ENCODE data around the gene ISL2. TPM values are rescaled to one million over a fixed set of nuclear protein-coding genes. Genes with fewer than 3 reads are reported as not detected.

Gene ISL2
- total RNA-seq, 1 donor from 2014 or later, result not detected

DNA sequence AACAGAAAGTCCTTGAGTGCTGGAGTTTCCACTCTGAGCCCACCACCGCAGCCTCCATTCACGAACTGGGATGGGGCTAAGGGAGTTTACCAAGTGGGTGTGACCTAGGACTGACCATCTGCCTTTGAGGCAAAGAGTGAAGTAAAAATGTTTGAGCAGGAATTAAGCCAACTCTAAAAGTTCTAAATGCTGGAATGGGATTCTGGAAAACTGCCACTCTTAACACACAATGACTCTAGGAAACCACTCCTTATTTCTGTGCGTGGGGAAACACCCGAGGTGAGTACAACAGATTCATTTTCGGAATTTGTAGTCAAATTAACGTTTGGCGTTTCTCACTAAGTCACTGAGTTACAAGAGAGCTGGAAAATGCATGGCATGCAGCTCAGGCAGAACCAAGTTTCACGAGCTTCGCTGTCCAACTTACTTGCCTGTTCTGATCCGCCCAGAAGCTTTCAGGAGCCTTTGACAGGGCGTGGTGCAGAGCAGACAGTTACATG is 31.6 kb downstream of the ISL2 start:
- ATAC-seq (peak; percentile 75), DNase-seq (ENCODE audit: low spot score) (no peak)

GRCh38 chr15:76376029-76376428 is 39.5 kb downstream of the ISL2 start:
- DNase-seq (ENCODE audit: low spot score), result no peak
- no peak for ATAC-seq

GRCh38 chr15:76376816-76377215 is 40.2 kb downstream of the ISL2 start:
- ATAC-seq, result no peak
- no peak for DNase-seq (ENCODE audit: low spot score)

DNA sequence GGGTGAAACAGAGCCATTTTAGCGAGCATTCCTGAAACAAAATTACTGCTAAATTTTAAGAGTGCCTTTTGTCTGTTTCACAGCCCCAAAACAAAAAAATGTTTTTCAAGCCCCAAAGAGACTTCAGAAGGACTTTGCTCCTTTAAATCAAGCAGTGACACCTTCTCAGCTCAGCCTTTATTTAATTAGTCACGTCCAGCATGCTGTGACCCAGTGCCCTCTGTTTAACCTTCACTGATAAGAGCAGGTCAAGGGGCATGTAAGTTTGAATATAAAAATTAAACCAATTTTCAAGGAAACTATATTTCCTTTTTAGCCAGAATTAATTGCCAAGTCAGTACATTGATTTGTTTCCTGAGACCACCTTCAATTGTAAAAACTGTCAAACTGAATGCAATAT is 40.6 kb downstream of the ISL2 start:
- ATAC-seq (peak; percentile 88), DNase-seq (ENCODE audit: low spot score) (no peak)

GRCh38 chr15:76377751-76378150 is 41.2 kb downstream of the ISL2 start:
- DNase-seq (ENCODE audit: low spot score), result no peak
- ATAC-seq, result no peak

DNA sequence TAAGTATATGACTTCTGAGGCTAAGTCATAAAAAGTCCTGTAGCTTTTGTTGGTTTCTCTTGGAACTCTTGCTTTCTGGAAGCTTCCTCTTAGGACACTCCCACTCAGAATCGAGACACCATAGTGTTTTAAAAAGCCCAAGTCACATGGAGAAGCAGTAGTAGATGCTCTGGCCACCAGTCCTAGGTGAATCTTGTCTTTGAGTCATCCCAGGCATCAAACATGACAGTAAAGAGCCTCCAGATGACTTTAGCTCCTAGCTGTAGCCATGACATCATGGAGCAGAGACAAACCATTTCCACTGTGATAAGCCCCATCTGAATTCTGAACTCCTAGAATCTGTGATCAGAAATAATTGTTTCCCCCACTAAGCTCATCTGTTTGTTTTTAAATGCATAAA is 42.1 kb downstream of the ISL2 start:
- no peak for ATAC-seq
- no peak for DNase-seq (ENCODE audit: low spot score)

- DNase-seq (ENCODE audit: low spot score), result no peak
- ATAC-seq, result no peak
Measured at GRCh38 chr15:76380249-76380648, 43.7 kb downstream of the ISL2 start.

- no peak for DNase-seq (ENCODE audit: low spot score)
- no peak for ATAC-seq
Measured at GRCh38 chr15:76381366-76381765, 44.8 kb downstream of the ISL2 start.

- no peak for DNase-seq (ENCODE audit: low spot score)
- ATAC-seq, result no peak
Measured at GRCh38 chr15:76382987-76383728, 46.6 kb downstream of the ISL2 start.

DNA sequence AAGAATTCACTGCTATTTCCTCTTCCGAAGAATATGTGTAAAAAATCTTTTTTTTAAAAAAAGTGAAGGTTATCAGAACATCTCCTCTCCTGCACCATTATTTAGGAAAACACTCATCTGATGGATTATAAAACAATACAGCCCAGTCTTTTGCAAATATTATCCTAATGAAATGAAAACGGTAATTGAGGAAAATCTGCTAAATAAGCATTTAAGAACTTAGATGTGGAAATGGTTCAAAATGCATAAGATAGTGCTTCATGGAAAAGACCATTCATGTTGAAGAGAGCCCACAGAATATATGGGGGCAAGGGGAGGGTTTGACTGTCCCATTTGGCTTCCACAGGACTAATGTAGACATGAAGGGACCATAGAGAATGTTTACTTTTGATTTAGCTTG is 47.8 kb downstream of the ISL2 start:
- DNase-seq (ENCODE audit: low spot score) (no peak), ATAC-seq (no peak)

DNA sequence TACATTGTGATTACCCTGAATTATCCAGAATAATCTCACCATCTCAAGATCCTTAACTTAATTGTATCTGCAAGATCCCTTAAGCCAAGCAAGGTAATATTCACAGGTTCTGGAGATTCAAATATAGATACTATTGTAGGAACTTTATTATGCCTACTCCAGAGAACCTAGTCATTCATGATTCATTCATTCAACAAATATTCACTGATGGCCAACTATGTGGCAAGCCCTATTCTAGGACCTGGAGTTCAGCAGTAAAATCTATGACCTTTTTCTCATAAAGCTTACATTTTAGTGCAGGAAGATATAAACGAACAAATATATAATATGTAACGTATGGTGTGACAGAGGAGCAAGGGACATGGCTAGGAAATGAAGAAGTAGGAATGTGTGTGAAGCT is 49.6 kb downstream of the ISL2 start:
- DNase-seq (ENCODE audit: low spot score) (no peak), ATAC-seq (no peak)

DNA sequence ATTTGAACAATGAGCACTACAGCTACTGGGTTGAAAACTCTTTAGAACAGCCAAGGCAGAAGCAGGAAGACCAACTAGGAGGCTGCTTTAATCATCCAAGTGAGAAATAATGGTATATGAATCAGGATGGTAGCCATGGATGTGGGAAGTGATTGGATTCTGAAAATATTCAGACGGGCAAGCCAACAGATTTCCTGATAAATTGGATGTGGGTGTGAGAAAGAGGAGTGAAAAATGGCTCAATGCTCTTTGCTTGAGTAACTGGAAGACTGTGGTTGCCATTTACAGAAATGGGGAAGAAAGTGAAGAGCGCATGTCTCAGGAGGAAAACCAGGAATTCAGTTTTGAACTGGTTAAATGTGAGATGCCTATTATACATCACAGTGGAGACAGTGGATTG is 50.4 kb downstream of the ISL2 start:
- no peak for ATAC-seq
- DNase-seq (ENCODE audit: low spot score), result no peak

DNA sequence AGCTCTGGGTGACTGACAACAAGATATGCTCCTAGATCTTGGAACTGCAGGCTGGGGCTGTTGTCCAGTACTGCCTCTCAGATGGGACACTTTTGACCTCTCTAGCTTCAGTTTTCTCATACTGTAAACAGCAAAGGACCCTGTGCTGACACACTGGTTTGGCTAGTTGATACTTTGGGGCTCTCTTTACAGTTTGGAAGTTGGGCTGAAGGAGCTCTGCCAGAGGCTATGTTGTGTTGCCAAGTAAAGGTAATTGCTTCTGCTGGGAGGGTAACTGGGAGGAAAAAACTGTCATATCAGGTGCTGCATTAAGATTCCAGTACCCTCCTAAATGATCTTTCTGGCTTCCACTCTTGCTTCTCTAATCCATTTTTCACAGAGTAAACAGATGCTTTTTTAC is 54.0 kb downstream of the ISL2 start:
- DNase-seq (ENCODE audit: low spot score) (no peak), ATAC-seq (no peak)

DNA sequence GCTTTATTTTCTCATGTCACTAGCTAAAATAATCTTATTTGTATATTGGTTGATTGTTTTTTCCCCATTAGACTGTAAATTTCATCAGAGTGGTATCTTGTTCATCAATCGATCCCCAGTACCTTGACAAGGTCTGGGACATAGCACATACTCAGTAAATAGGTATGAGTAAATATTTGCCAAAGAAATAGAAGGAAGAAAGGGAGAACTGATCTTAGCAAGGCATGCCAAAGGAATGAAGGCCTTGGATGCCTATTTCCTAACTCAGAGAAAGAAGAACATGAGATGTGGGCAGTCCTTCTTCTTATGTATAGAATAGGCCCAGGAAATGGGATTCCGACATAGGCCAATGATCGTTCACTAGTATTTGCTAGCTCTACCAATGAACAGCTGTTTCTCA is 54.7 kb downstream of the ISL2 start:
- ATAC-seq (no peak), DNase-seq (ENCODE audit: low spot score) (no peak)

DNA sequence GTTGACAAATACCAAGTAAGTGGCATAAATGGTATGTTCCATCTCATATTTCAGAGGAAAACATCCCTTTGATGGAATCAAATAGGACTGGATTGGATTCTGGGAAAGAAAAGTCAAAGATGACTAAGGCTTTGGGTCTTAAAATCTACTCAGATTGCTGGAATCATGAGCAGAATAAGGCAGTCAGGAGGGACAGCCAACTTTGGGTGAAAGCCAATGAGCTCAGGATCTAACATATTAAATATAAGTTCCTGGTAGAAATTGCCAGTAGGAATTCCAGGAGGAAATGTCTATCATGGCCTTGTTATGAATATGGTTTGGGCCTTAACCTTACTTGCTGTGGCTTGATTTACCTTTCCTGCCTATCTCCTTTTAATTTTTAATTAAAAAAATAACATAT is 55.3 kb downstream of the ISL2 start:
- ATAC-seq (no peak), DNase-seq (ENCODE audit: low spot score) (no peak)

Other genes with a start within 250 kb of the ISL2 start
- 291 TPM for gene ETFA, start 25.3 kb upstream of the ISL2 start, total RNA-seq

All from left lobe of liver (tissue), 2 donors.